ENCODE measurements around the gene DHH.

DNA sequence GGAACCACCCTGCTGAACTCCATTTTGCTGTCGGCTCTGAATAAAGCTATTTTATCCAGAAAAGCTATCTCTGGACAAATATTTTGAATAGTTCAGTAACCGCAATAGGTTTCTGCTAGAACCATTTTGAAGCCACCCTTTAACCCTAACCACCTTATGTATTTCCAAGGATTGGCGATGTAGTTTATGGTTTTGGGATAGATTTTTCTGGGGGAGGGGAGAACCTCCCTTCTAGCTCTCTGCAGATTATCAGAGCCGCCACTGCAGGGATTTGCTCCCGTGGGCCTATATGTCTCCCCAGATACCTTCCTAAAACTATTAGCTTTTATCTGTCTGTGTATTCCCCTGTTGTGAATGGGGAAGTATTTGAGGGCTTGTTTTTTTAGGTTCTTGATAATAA lies 38.4 kb upstream of the DHH start:
- TF ChIP-seq, protein P1, sequence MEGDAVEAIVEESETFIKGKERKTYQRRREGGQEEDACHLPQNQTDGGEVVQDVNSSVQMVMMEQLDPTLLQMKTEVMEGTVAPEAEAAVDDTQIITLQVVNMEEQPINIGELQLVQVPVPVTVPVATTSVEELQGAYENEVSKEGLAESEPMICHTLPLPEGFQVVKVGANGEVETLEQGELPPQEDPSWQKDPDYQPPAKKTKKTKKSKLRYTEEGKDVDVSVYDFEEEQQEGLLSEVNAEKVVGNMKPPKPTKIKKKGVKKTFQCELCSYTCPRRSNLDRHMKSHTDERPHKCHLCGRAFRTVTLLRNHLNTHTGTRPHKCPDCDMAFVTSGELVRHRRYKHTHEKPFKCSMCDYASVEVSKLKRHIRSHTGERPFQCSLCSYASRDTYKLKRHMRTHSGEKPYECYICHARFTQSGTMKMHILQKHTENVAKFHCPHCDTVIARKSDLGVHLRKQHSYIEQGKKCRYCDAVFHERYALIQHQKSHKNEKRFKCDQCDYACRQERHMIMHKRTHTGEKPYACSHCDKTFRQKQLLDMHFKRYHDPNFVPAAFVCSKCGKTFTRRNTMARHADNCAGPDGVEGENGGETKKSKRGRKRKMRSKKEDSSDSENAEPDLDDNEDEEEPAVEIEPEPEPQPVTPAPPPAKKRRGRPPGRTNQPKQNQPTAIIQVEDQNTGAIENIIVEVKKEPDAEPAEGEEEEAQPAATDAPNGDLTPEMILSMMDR (tag by site-specific recombination; IDR thresholded peaks at IDR 0.05), result no peak
- no peak for TF ChIP-seq ZNF501 (tag by site-specific recombination; IDR thresholded peaks at IDR 0.05)
